Stimulated activated naive CD4-positive, alpha-beta T cell (primary cell): ENCODE results near the gene TCHH.
A peak's percentile ranks its signal among the peaks of the same experiment; 100 is the strongest.
"Not testable (repeated sequence)": the region's sequence is repeated elsewhere in the genome, so short reads cannot be mapped to it uniquely, and the experiment has no call there.

Experiments used
- DNase-seq, 6 experiments: peaks; one replicate each; lab custom pipeline; 2025; lab: John Stamatoyannopoulos, UW

Gene TCHH

GRCh38 chr1:152115344-152115743 is at the start of gene TCHH:
TSS of gene TCHH (minus strand) at chr1:152115444. CDS start at chr1:152114080, 1,364 bp downstream.
- no peak for DNase-seq

GRCh38 chr1:152164517-152165136 is 49.4 kb upstream of the TCHH start:
- DNase-seq = no peak

- DNase-seq = no peak
Observed at GRCh38 chr1:152162792-152163463, 47.7 kb upstream of the TCHH start.

GRCh38 chr1:152160576-152160975 is 45.3 kb upstream of the TCHH start:
- DNase-seq = no peak

- no peak for DNase-seq
Observed at GRCh38 chr1:152159144-152159543, 43.9 kb upstream of the TCHH start, which contains the start of gene RPTN. TSS of gene RPTN (minus strand) at chr1:152159228. CDS start at chr1:152157889, 1,339 bp downstream.

GRCh38 chr1:152153996-152154395 is 38.8 kb upstream of the TCHH start:
- DNase-seq = no peak

GRCh38 chr1:152151646-152152045 is 36.4 kb upstream of the TCHH start:
- DNase-seq = no peak

- no peak for DNase-seq
Observed at GRCh38 chr1:152148981-152149380, 33.7 kb upstream of the TCHH start.

GRCh38 chr1:152148051-152148450 is 32.8 kb upstream of the TCHH start:
- no peak for DNase-seq

- no peak for DNase-seq
Observed at GRCh38 chr1:152145769-152146168, 30.5 kb upstream of the TCHH start.

- DNase-seq = not testable (repeated sequence)
Observed at GRCh38 chr1:152144674-152145183, 29.5 kb upstream of the TCHH start.

- no peak for DNase-seq
Observed at GRCh38 chr1:152143150-152143887, 28.1 kb upstream of the TCHH start.

- no peak for DNase-seq
Observed at GRCh38 chr1:152141971-152142584, 26.8 kb upstream of the TCHH start.

- peak in 3 of 6 experiments; percentile 24 to 63 (median 53) for DNase-seq
Observed at GRCh38 chr1:152137215-152137614, 22.0 kb upstream of the TCHH start.

- no peak for DNase-seq
Observed at GRCh38 chr1:152130186-152130585, 14.9 kb upstream of the TCHH start.

- DNase-seq = no peak
Observed at GRCh38 chr1:152127673-152128072, 12.4 kb upstream of the TCHH start.

GRCh38 chr1:152125834-152126443 is 10.7 kb upstream of the TCHH start:
- no peak for DNase-seq

- DNase-seq = no peak
Observed at GRCh38 chr1:152118915-152119314, 3.7 kb upstream of the TCHH start.

- no peak for DNase-seq
Observed at GRCh38 chr1:152112885-152113432, 2.3 kb downstream of the TCHH start.

GRCh38 chr1:152112101-152112884 is 3.0 kb downstream of the TCHH start:
- DNase-seq = peak in 1 of 6 experiments; percentile 10

GRCh38 chr1:152111515-152111968 is 3.7 kb downstream of the TCHH start:
- DNase-seq = no peak
